Panc1 (cell line): ENCODE data around the gene P2RY2. TPM values are rescaled to one million over a fixed set of nuclear protein-coding genes. Genes with fewer than 3 reads are reported as not detected.

Experiments used
- ATAC-seq: fragments of 200-7000 bp; cut with Tn5 transposase; 2 replicates; pipeline ENCODE4 v1.9.1; 2020; ENCODE audit warnings: mild to moderate bottlenecking, moderate library complexity
- BruUV-seq: library from RNA; stranded (reverse); fragments of 400-500 nt; replicated peaks from 2 replicates; lab custom pipeline; 2021; lab: Mats Ljungman, UMichigan
- CTCF ChIA-PET: fragments of 300-600 bp; sonication (Branson Sonifier 250); formaldehyde crosslinking; loops from one replicate; lab custom pipeline; 2022; ENCODE audit warnings: antibody characterized with exemption; lab: Charles Lee
- POLR2A ChIA-PET: fragments of 300-600 bp; sonication (Branson Sonifier 250); formaldehyde crosslinking; loops from one replicate; lab custom pipeline; 2022; ENCODE audit warnings: antibody characterized with exemption; lab: Charles Lee
- DNase-seq: peaks from one replicate; pipeline ENCODE4 v3.0.0-alpha.2; 2010; ENCODE audit warnings: low read depth, low spot score
- H3K27ac ChIP-seq: 2 replicates; pipeline ENCODE4 v1.5.1; 2011; ENCODE audit warnings: mild to moderate bottlenecking, low read length, inconsistent platforms
- H3K27me3 ChIP-seq: fragments of 200-500 bp; sonication (Bioruptor generic); 2 replicates; pipeline ENCODE4 v1.6.0; 2014; ENCODE audit warnings: low read length, inconsistent platforms; ENCODE audit not compliant: control insufficient read depth, insufficient read depth
- H3K36me3 ChIP-seq: fragments of 200-500 bp; sonication (Bioruptor generic); 2 replicates; pipeline ENCODE4 v1.5.1; 2014; ENCODE audit warnings: inconsistent platforms, mild to moderate bottlenecking, low read length, moderate library complexity; ENCODE audit not compliant: control insufficient read depth, insufficient read depth
- H3K4me1 ChIP-seq: 2 replicates; pipeline ENCODE4 v1.5.1; 2011; ENCODE audit warnings: inconsistent platforms, mild to moderate bottlenecking, low read length, moderate library complexity; ENCODE audit not compliant: control insufficient read depth, insufficient read depth
- H3K4me3 ChIP-seq, 2 experiments: 2 replicates each; pipeline ENCODE4 v1.5.1; 2011 to 2012; ENCODE audit warnings: low read depth in 2 of 2, low read length in 2 of 2, mild to moderate bottlenecking in 2 of 2, inconsistent platforms in 1 of 2, moderate library complexity in 1 of 2
- H3K9me3 ChIP-seq: fragments of 200-500 bp; sonication (Bioruptor generic); 2 replicates; pipeline ENCODE4 v1.5.1; 2014; ENCODE audit warnings: low read depth, mild to moderate bottlenecking, inconsistent platforms, low read length, moderate library complexity; ENCODE audit not compliant: control insufficient read depth, insufficient read depth
- POLR2AphosphoS5 ChIP-seq: IDR thresholded peaks from 2 replicates; pipeline ENCODE4 v1.6.1; 2012; ENCODE audit warnings: mild to moderate bottlenecking, low read depth, low read length, moderate library complexity
- SIN3A ChIP-seq: IDR thresholded peaks from 2 replicates; pipeline ENCODE4 v1.6.1; 2012; ENCODE audit warnings: low read depth, mild to moderate bottlenecking, low read length, moderate library complexity, borderline replicate concordance; ENCODE audit not compliant: insufficient read depth
- TCF7L2 ChIP-seq: IDR thresholded peaks from 2 replicates; pipeline ENCODE4 v1.6.1; 2011; ENCODE audit warnings: mild to moderate bottlenecking, low read depth, low read length, inconsistent platforms
- in situ Hi-C: cut with HindIII; loops from 2 replicates; pipeline ENCODE4 v1.10.0; 2016; ENCODE audit warnings: low sequenced_read_pairs, low pct_unique_long_range_greater_than_20kb
- intact Hi-C: fragments of 100-400 bp; cut with micrococcal nuclease; formaldehyde crosslinking; loops from one replicate; pipeline ENCODE4 v1.10.0; 2022; ENCODE audit not compliant: unreplicated experiment
- total RNA-seq: library from RNA; stranded (reverse); gene quantifications from one replicate; pipeline ENCODE4 v1.2.1, GENCODE V29; 2021; ENCODE audit not compliant: unreplicated experiment
- TF ChIP-seq, protein P1 (sequence below), 2 experiments: IDR thresholded peaks; 2 replicates each; pipeline ENCODE4 v1.6.1; 2011 to 2012; ENCODE audit warnings: low read depth in 2 of 2, control low read depth in 1 of 2, low read length in 1 of 2, mild to moderate bottlenecking in 1 of 2, moderate library complexity in 1 of 2; ENCODE audit not compliant: insufficient read depth in 1 of 2
- TF ChIP-seq, protein P2 (sequence below): fragments of 450-650 bp; IDR thresholded peaks from 2 replicates; pipeline ENCODE4 v1.5.1; 2017; ENCODE audit warnings: mild to moderate bottlenecking

The P2RY2 gene
- total RNA-seq, 1 experiment from 2014 or later = 2.4 TPM

DNA sequence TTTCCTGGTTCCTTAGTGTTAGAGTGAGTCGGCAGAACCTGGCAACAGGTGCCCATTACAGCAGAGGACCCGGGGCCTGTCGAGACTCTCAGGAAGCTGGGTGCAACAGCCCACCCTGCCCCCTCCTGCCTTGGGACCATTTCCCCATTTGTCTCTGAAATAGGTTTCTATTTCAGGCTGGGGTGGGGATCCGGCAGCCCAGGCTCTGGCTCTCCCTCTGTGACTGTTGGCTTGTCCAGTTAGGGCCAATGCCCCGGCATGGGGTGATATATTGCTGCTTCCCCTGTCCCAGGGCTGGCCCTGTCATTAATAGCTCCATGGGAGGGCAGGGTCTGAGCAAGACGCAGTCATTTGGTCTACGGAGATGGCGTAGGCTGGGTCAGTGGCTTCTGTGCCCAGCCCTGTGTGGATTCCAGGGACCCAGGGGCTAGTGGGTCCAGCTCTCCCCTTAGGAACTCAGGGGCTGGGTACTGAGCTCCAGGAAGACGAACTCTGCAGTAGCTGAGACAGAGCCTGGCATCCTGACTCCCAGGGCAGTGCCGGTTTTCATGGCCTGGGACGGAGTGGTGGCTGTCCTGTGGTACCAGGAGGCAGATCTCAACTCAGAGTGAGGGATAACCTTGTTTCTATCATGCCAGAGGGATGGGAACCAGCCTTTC lies 56.8 kb downstream of the P2RY2 start:
- Histone ChIP-seq H3K27me3 (no peaks in the 10 kb centered on the region), H3K9me3 (no peaks in the 10 kb centered on the region), H3K27ac (no peak overlapping the region), H3K4me3 (no peak overlapping the region), H3K4me1 (peaks cover 15% of the 10 kb centered on the region), H3K36me3 (no peaks in the 10 kb centered on the region)
- ChIA-PET CTCF (interaction anchor here (0.6 kb wide), 1 partner anchor 17 kb away, joined by 3 read pairs; no protein-coding TSS in a partner anchor), POLR2A (no interaction called here)
- no peak for TF ChIP-seq SIN3A
- TF ChIP-seq, protein P1, sequence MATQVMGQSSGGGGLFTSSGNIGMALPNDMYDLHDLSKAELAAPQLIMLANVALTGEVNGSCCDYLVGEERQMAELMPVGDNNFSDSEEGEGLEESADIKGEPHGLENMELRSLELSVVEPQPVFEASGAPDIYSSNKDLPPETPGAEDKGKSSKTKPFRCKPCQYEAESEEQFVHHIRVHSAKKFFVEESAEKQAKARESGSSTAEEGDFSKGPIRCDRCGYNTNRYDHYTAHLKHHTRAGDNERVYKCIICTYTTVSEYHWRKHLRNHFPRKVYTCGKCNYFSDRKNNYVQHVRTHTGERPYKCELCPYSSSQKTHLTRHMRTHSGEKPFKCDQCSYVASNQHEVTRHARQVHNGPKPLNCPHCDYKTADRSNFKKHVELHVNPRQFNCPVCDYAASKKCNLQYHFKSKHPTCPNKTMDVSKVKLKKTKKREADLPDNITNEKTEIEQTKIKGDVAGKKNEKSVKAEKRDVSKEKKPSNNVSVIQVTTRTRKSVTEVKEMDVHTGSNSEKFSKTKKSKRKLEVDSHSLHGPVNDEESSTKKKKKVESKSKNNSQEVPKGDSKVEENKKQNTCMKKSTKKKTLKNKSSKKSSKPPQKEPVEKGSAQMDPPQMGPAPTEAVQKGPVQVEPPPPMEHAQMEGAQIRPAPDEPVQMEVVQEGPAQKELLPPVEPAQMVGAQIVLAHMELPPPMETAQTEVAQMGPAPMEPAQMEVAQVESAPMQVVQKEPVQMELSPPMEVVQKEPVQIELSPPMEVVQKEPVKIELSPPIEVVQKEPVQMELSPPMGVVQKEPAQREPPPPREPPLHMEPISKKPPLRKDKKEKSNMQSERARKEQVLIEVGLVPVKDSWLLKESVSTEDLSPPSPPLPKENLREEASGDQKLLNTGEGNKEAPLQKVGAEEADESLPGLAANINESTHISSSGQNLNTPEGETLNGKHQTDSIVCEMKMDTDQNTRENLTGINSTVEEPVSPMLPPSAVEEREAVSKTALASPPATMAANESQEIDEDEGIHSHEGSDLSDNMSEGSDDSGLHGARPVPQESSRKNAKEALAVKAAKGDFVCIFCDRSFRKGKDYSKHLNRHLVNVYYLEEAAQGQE (IDR thresholded peaks at IDR 0.05; ENCODE audit: insufficient read depth in 1 of 2, low read depth in 2 of 2, low read length in 1 of 2) = no peak
- no peak for TF ChIP-seq TCF7L2
- TF ChIP-seq, protein P2, sequence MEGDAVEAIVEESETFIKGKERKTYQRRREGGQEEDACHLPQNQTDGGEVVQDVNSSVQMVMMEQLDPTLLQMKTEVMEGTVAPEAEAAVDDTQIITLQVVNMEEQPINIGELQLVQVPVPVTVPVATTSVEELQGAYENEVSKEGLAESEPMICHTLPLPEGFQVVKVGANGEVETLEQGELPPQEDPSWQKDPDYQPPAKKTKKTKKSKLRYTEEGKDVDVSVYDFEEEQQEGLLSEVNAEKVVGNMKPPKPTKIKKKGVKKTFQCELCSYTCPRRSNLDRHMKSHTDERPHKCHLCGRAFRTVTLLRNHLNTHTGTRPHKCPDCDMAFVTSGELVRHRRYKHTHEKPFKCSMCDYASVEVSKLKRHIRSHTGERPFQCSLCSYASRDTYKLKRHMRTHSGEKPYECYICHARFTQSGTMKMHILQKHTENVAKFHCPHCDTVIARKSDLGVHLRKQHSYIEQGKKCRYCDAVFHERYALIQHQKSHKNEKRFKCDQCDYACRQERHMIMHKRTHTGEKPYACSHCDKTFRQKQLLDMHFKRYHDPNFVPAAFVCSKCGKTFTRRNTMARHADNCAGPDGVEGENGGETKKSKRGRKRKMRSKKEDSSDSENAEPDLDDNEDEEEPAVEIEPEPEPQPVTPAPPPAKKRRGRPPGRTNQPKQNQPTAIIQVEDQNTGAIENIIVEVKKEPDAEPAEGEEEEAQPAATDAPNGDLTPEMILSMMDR = no peak
- no peak for TF ChIP-seq POLR2AphosphoS5
- intact Hi-C loops = no loop called here
- ATAC-seq (no peak), DNase-seq (no peak)
- in situ Hi-C loops = no loop called here
- no TSS peak for BruUV-seq

DNA sequence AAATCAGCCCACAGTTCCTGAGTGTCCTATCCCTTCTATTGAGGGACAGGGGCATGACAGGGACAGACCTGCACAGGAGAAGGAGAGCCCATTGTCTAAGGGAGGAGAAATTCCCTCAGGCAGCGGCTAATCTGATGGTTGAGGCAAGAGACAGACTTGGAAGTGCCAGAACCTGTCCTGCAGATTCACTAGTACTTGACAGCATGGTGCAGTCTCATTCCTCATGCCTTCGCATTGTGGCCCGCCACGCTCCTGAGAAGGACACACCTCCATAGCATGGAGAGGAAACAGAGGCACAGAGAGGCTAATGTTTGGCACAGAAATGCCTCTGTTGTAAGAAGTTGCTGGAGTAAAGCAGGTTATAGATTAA lies 57.3 kb downstream of the P2RY2 start:
- ChIA-PET POLR2A (no interaction called here), CTCF (no interaction called here)
- no peak overlapping the region for H3K4me3 ChIP-seq
- H3K27me3 ChIP-seq = no peaks in the 10 kb centered on the region
- no TSS peak for BruUV-seq
- ATAC-seq = no peak
- DNase-seq = no peak
- no peaks in the 10 kb centered on the region for H3K36me3 ChIP-seq
- H3K9me3 ChIP-seq = no peaks in the 10 kb centered on the region
- no peak overlapping the region for H3K27ac ChIP-seq
- no peak for TF ChIP-seq TCF7L2
- no peak for TF ChIP-seq POLR2AphosphoS5
- TF ChIP-seq SIN3A = no peak
- TF ChIP-seq, protein P2 = no peak
- TF ChIP-seq, protein P1 (IDR thresholded peaks at IDR 0.05; ENCODE audit: insufficient read depth in 1 of 2, low read depth in 2 of 2, low read length in 1 of 2) = no peak
- in situ Hi-C loops = no loop called here
- intact Hi-C loops = no loop called here
- H3K4me1 ChIP-seq = peaks cover 15% of the 10 kb centered on the region
